Measurements from ENCODE around the gene CTTNBP2NL.

The CTTNBP2NL gene, protein sequence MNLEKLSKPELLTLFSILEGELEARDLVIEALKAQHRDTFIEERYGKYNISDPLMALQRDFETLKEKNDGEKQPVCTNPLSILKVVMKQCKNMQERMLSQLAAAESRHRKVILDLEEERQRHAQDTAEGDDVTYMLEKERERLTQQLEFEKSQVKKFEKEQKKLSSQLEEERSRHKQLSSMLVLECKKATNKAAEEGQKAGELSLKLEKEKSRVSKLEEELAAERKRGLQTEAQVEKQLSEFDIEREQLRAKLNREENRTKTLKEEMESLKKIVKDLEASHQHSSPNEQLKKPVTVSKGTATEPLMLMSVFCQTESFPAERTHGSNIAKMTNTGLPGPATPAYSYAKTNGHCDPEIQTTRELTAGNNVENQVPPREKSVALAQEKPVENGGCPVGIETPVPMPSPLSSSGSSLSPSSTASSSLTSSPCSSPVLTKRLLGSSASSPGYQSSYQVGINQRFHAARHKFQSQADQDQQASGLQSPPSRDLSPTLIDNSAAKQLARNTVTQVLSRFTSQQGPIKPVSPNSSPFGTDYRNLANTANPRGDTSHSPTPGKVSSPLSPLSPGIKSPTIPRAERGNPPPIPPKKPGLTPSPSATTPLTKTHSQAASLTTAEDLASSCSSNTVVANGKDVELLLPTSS

GRCh38 chr1:112395821-112396652 is at the start of gene CTTNBP2NL:
Gene CTTNBP2NL (plus strand): TSS chr1:112396214. CDS start chr1:112416166, 19,952 bp downstream.
- peak; percentile 63 for DNase-seq (ENCODE audit: low read depth)

DNA sequence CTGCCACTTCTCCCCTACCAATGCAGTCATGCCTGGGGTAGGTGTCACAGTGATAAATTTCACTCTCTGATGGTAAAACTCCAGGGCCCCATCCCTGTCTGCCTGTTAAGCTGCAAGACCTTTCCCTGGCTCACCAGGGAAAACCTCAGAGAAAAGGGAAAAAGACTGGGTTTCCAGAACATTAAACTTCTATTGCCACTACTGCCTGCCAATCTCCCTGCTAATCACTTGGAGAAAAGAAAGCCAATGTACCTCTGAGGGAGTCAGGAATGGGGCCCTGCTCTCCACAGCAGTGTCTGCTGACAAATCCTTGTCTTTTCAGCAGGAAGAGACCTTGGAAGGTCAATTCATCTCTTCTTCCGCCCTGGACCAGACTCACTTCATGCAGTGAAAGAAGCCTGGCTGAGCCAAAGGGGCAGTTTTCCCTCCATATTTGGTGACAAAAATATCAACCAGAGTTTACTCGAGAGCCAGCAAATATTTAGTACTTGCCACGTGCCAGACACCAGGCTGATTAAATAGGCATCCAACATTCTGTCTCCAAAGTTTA is 49.1 kb upstream of the CTTNBP2NL start:
- no peak for DNase-seq (ENCODE audit: low read depth)

DNA sequence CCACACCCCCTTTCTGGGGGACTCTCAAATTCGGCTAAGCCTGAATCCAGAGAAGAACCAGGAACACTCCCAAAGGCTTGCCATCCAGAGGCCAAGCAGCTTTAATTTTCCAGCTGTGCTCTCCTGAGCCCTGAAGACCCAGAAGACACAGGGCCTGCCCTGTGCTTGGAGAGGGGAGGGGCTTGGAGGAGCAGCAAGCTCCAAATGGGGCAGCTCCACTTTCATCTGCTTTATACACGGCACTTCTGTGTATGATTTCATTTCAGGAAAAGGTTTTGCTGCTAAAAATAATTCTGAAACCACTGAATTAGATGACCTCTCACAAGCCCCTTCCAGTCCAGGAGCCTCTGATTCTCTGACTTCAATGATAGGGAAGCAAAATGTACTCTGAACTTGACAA is 39.2 kb upstream of the CTTNBP2NL start:
- no peak for DNase-seq (ENCODE audit: low read depth)

DNA sequence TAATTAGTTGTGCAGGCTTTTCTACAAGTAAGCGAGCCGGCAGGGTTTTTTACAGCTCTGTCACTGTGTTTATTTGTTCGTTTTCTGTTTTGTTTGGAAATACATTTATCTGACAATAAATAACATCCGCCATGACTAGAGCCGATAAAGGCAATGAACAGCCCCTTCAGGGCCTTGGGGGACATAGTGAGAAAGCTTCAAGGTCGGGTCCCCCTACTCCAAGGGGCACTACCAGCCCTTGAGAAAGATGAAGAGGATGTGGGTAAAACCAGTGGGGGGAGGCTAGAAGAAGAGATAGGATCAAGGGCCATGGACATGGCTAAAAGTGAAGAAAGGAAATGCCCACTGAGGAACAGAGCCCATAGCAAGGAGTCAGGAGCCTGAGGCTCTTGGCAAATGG is 38.5 kb upstream of the CTTNBP2NL start:
- no peak for DNase-seq (ENCODE audit: low read depth)

GRCh38 chr1:112358061-112358770 is 37.8 kb upstream of the CTTNBP2NL start:
- no peak for DNase-seq (ENCODE audit: low read depth)

DNA sequence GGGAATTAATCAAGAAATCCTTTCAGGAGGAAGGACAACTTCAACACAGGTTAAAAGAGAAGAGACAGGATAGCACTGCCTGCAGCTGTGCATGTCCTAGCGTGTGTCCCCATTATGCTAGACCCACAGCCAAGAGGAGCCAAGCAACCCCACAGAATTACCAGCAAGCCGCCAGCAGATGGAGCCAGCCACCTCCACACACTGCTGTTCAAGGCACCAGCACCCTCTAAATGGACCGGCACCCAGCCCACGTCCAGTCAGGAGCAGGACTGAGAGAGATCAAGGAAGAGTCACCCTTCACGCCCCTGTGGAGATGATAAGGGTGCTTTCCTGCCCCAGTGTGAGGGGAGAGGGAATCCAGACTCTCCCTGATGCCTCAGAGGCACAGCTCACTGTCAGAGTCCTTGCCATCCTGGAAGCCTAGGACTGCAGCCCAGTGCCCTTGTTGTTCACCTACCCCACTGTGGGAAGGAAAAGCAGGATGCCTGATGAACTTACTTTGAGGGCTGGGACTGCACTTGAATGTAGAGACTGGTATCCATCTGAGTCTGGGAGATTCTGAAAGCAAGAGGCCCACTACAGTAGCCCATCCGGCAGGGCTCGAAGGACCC is 37.1 kb upstream of the CTTNBP2NL start:
- no peak for DNase-seq (ENCODE audit: low read depth)

DNA sequence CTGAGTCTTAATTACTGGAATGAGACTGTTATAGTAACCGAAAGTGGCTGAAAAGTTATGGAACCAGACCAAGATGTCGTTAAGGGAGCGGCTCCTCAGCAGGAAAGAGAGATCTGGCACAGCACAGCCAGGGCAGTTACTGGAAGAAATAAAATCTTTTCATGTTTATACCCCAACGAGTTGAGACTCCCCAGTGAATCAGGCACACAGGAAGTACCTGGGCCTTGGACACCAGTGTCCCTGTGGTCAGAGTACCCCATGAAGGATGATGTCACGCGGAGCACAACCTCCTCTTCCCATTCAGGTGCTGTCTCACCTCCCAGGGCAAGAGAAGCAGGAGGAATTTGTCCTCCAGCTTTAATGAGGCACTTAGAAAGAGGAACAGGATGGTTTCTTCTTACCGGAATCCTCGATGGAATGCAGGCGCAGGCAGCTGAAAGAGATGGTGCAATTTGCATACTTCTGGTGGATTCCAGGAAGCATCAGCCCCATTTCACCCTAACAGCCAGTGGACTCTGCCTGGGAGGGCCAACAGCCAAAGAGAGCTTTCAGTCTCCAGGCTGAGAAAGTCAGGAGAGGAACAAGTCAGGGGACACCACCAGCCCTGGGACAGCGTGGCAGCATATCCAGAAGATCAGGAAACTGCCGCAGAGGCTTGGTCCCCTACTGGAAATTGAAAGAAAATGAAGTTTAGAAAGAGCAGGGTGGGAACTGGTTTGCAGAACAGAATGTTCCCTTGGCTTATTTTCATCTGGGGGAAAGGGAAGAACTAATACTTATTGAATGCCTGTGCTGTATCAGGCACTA is 35.9 kb upstream of the CTTNBP2NL start:
- DNase-seq (ENCODE audit: low read depth) = no peak

GRCh38 chr1:112363636-112364035 is 32.4 kb upstream of the CTTNBP2NL start:
- DNase-seq (ENCODE audit: low read depth) = no peak

DNA sequence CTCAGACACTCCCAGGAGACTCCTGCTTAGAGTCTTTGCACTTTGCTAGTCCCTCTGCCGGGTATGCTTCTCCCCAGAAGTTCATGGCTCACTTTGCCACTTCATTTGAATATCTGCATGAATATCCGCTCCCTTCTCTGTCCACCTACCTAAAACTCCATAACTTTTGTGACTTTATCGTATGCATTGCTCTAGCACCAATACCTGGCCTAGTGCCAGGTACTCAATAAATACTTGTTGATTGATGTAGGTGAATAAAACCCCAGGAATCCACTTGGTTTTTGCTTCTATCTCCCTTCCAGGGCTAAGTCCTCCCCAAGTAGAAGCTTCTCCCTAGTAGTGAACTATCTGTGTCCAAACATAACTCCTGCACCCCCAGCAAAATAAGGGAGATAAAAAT is 27.8 kb upstream of the CTTNBP2NL start:
- no peak for DNase-seq (ENCODE audit: low read depth)

- DNase-seq (ENCODE audit: low read depth) = peak; percentile 67
These were observed 26.4 kb upstream of the CTTNBP2NL start for GRCh38 chr1:112369392-112370285.

GRCh38 chr1:112370996-112371395 is 25.0 kb upstream of the CTTNBP2NL start:
- no peak for DNase-seq (ENCODE audit: low read depth)

- DNase-seq (ENCODE audit: low read depth) = no peak
These were observed 24.2 kb upstream of the CTTNBP2NL start for GRCh38 chr1:112371775-112372174.

DNA sequence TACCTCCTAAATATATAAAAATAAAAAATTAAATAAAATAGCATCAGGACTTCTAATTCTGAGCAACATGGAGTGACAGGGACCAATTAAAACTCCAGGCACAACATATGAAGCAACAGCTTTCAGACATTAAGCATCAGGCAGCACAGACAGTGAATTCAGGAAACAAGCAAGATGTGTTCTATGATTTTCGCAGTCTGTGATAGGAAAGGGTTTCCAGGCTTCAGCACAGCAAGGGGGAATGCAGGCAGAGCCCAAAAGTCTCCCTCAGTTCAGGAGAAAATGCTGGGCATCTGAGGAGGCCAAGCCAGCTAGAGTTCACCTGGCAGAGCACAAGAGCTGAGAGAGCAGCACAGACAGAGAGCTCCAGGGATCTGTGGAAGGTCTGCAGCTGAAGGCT is 22.2 kb upstream of the CTTNBP2NL start:
- no peak for DNase-seq (ENCODE audit: low read depth)

DNA sequence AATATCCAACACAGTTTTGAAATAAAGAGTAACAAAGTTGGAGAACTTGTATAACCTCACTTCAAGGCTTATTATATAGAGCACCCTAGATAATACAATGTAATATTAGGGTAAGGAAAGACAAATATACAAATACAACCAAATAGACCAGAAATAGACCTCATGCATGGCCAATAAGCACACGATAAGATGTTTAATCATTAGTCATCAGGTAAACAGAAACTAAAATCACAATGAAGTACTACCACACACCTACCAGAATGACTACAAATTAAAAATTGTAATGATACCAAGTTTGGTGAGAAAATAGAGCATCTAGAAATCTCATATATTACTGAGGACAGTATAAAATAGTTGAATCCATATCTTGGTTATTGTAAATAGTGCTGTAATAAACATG is 20.3 kb upstream of the CTTNBP2NL start:
- no peak for DNase-seq (ENCODE audit: low read depth)

- DNase-seq (ENCODE audit: low read depth) = no peak
These were observed 15.7 kb upstream of the CTTNBP2NL start for GRCh38 chr1:112380356-112380755.

DNA sequence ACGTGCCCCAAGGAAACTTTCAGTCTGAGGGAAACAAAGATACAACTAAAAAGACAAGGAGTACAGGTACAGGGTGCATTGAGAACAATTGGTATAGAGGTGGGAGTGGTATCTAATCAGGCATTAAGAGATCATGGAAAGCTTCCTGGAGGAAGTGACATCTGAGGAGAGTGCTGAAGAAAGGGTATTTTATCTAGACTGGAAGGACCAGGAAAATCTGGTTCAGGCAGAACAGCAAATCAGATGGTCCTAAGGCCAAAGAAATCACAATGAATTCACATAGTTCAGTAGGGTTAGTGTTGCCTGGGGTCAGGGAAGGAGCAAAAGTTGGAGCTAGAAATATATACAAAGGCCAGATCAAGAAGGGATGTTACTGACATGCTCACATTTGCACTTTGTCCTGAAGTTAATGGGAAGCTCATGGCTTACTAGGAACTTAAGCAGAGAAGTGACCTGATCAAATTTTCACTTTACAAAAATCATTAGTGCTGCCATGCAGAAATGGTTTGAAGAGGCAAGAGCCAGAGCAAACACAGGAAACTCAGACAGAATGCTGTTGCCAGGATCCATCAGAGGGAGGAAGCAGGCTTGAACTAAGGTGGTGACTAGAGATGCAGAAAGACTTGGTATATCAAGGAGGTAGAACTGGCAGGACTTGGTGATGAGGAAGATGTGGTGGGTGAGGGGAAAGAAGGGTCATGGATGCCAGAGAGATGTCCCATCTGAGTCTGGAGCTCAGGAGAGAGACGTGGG is 14.5 kb upstream of the CTTNBP2NL start:
- no peak for DNase-seq (ENCODE audit: low read depth)

DNA sequence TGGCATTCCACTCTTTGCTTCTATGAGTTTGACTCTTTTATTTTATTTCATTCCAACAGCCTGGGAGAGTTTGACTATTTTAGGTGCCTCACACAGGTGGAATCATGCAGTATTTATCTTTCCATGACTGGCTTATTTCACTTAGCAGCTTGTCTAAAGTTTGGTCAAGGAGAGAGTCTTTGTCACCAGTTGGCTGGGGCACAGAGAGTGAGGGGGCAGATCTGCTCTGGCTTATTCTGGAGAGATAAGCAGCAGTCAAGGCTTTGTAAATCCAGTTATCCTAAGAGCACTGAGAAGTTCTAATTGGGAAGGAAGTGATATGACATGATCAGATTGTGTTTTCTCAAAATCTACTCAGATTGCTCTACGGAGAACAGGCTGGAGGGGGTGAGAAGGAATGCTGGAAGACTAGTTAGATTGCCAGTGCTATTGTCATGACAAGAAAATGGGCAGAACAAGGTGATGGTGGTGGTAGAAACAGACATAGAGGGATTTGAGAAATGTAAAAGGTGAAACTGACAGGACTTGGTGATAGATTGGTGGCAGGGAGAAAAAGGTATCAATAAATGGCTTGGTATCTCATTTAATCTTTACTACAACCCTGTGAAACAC is 12.1 kb upstream of the CTTNBP2NL start:
- no peak for DNase-seq (ENCODE audit: low read depth)

GRCh38 chr1:112386024-112386723 is 9.8 kb upstream of the CTTNBP2NL start:
- DNase-seq (ENCODE audit: low read depth) = no peak
